ENCODE results near the gene COX10. TPM values are rescaled to one million over a fixed set of nuclear protein-coding genes. Genes with fewer than 3 reads are reported as not detected.

COX10 gene
- total RNA-seq, 1 donor: 15.5 TPM

DNA sequence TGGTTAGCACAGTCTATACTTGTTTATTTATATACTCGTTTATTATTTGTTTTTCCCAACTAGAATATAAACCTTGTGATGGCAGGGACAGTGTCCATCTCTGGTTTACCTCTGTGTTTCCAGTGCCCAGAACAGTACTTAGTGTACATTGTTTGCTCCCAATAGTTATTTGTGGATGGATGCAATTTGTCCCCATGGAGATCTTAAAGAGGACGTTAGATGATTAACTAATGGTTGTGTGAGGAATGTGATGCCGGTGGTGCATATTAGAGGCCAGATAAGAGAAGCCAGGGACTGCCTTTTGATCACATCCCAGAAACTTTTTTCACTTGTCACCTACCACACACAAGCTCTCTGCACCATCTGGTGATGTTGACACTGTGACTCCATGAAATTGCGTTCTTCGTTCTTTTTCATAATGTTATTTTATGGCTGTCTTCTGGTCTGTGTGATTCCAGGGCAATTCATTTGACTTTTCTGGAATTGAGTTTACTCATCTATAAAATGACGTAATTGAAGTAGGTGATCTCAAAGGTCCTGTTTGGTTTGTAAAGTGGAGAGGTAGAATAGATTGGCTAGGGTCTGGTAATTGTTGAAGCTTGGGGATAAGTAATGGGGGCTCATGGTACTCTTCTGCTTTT, 1.2 kb downstream of the COX10 start:
- TF ChIP-seq, protein P1, sequence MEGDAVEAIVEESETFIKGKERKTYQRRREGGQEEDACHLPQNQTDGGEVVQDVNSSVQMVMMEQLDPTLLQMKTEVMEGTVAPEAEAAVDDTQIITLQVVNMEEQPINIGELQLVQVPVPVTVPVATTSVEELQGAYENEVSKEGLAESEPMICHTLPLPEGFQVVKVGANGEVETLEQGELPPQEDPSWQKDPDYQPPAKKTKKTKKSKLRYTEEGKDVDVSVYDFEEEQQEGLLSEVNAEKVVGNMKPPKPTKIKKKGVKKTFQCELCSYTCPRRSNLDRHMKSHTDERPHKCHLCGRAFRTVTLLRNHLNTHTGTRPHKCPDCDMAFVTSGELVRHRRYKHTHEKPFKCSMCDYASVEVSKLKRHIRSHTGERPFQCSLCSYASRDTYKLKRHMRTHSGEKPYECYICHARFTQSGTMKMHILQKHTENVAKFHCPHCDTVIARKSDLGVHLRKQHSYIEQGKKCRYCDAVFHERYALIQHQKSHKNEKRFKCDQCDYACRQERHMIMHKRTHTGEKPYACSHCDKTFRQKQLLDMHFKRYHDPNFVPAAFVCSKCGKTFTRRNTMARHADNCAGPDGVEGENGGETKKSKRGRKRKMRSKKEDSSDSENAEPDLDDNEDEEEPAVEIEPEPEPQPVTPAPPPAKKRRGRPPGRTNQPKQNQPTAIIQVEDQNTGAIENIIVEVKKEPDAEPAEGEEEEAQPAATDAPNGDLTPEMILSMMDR (IDR thresholded peaks at IDR 0.05; ENCODE audit: insufficient read depth, low read depth, low read length): no peak
- H3K4me3 ChIP-seq (ENCODE audit: low read depth, low read length): peak overlapping the region; percentile 99
- no peak for DNase-seq (ENCODE audit: low read depth)

DNA sequence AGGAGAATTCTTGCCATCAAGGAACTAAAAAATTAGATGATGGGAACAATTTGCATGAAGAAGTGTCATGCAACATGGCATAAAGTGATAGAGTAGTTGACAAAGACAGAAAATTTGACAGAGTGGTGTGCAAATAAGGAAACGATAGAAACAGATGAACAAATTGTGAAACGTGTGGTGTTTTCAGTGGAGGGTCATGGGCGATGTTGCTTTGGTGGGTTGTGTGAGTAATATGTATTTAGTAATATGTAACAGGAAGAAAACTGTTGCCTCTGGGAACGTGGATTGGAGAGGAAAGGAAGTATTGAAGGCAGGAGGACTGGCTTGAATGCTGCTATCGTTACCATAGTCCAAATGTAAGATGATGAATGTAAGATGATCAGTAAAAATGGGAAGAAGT, 3.6 kb downstream of the COX10 start:
- no peak overlapping the region for H3K4me3 ChIP-seq (ENCODE audit: low read depth, low read length)
- TF ChIP-seq, protein P1 (IDR thresholded peaks at IDR 0.05; ENCODE audit: insufficient read depth, low read depth, low read length): no peak
- no peak for DNase-seq (ENCODE audit: low read depth)

DNA sequence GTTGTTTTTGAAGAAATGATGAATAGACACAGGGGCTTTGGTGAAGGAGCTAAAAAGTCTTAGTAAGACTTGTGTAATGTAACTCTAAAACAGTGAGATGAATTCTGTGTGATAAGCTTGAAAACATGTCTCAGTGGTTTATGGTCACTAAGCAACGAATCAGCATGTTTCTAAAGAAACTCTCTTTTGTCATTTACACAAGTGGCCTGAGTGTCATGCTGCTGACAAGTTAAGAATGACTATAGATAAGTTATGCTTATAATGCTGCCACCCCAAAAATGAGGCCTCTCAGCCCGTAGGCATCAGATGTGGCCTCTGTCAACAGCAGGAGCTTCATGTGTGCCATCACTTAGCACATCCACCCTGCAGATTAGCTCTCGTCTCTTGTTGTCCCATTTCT, 8.7 kb downstream of the COX10 start:
- TF ChIP-seq, protein P1 (IDR thresholded peaks at IDR 0.05; ENCODE audit: insufficient read depth, low read depth, low read length): no peak
- DNase-seq (ENCODE audit: low read depth): peak; percentile 22
- no peak overlapping the region for H3K4me3 ChIP-seq (ENCODE audit: low read depth, low read length)

DNA sequence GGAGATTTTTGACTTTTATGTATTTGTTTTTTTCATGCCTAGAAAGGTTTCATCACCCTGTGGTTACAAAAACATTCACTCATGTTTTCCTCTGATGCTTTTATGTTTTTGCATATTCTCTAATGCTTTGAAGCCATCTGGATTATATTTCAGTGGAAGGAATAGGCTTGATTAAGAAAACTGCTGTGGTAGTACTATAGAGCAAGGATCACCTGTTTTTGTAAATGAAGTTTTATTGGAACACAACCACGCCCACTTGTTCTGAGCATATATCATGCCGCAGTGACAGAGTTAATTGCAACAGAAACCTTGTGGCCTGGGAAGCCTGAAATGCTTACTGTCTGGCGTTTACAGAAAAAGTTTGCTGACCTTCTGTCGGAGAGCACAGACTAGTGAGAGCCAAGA, 11.5 kb downstream of the COX10 start:
- TF ChIP-seq, protein P1 (IDR thresholded peaks at IDR 0.05; ENCODE audit: insufficient read depth, low read depth, low read length): no peak
- DNase-seq (ENCODE audit: low read depth): peak; percentile 94
- no peak overlapping the region for H3K4me3 ChIP-seq (ENCODE audit: low read depth, low read length)

DNA sequence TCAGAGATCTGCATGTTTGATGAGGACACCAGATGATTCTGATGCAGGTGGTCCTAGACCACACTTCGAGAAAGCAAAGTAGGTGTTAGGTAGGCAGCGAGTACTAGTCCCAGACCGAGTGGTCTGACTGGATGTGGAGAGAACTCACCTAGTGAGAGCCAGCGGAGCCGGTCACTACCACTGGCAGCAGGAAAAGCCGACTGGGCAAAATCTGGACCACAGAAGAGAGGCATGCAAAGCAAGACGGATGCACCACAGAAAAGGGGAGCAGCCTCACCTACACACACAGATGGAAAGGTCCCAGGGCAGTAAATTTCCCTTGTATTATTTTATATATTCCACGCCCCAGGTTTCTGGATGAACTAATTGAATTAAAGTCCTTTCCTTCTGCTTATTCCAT, 13.5 kb downstream of the COX10 start:
- no peak for DNase-seq (ENCODE audit: low read depth)
- TF ChIP-seq, protein P1 (IDR thresholded peaks at IDR 0.05; ENCODE audit: insufficient read depth, low read depth, low read length): no peak
- no peak overlapping the region for H3K4me3 ChIP-seq (ENCODE audit: low read depth, low read length)

DNA sequence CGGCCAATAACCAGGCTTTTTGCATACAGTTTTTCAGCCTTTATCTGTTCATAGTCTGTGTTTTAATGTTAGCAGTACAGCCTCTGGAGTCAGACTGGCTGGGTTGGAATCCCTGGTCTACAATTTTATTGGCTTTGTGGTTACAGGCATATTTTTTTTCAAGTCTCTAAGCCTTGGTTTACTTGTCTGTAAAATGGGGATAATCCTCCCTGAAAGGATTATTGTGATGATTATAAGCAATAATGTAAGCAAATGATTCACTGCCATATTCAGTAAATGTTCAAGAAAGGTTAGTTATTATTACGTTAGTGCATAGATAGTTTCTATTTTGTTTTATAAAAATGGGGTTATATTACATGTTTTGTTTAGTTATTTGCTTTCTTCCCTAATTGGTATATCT, 15.7 kb downstream of the COX10 start:
- DNase-seq (ENCODE audit: low read depth): no peak

More for the DNA sequence above, 15.7 kb downstream of the COX10 start:
- no peak overlapping the region for H3K4me3 ChIP-seq (ENCODE audit: low read depth, low read length)
- TF ChIP-seq, protein P1 (IDR thresholded peaks at IDR 0.05; ENCODE audit: insufficient read depth, low read depth, low read length): no peak
